ENCODE measurements around the gene CAPG. TPM values are rescaled to one million over a fixed set of nuclear protein-coding genes. Genes with fewer than 3 reads are reported as not detected.

Gene CAPG
- total RNA-seq, 1 donor from 2014 or later: 76.4 TPM

DNA sequence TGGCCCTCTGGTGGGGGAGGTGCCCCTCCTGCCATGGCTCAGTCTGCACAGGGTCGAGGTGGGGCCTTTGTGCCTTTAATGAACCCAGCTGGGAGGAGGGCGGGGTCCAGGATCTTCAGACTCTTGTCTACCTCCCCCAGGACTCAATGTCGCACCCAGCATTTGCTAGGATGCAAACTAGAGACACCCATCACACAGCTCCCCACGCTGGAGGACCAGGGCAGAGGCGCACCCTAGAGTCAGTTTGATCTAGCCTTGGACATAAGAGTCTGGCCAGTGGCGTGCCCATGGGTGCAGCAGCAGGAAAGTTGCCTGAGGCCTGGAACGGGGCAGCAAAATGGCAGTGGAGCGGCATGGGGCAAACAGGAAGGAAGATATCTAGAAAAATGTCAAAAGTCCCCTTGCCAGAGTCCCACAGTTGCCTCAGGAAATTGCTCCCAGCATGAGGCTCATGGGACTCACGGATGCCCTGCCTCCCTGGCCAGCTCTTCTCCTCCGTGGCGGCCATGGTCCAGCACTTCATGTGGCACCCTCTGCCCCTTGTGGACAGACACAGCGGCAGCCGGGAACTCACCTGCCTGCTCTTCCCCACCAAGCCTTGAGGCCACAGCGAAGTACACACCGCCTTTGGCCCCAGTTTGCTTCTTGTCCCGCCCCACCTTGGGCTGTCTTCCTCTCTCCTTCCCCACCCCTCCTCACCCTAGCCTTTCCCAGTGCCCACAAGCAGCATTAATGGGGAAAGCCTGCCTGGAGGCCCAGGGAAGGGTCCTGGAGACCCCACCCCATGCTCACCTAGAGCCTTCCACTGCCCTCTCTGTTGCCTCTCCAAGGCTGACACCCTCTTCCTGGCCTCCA lies 26.0 kb upstream of the CAPG start:
- peaks cover 10% of the 10 kb centered on the region for H3K4me1 Mint-ChIP-seq (ENCODE audit: unreplicated experiment)
- no peak for DNase-seq (ENCODE audit: low spot score)

DNA sequence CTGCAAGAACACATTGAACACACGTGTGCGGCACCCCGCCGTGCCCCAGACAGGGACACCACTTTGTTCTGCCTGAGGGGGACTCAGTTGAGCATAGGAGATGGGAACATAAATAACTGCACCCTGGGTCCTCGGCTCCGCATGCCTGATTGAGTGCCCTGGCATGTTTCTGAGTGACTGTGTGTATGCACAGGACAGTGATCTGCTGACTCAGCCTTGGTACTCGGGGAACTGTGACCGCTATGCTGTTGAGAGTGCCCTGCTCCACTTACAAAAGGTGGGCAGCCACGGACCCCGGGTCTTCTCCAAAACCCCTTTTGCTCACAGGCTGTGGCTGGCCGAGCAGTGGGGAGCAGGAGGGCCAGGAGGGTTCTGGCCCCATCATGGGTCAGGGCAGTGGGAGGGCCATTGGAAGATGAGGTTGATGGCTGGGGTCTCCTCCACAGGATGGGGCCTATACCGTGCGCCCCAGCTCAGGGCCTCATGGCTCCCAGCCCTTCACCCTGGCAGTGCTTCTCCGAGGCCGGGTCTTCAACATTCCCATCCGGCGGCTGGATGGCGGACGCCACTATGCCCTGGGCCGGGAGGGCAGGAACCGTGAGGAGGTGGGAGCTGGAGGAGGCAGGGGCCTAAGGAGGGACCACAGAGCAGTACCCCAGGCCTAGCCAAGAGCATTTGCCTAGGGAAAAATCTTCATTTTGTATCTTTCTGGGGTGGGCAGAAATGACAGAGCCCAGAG lies 25.2 kb upstream of the CAPG start:
- no peak for DNase-seq (ENCODE audit: low spot score)
- no peaks in the 10 kb centered on the region for H3K9me3 Mint-ChIP-seq (ENCODE audit: unreplicated experiment)

More for the DNA sequence above, 26.0 kb upstream of the CAPG start:
- Mint-ChIP-seq H3K27me3 (ENCODE audit: unreplicated experiment) (peaks cover 5% of the 10 kb centered on the region), H3K36me3 (ENCODE audit: low read depth, unreplicated experiment) (no peaks in the 10 kb centered on the region), H3K9me3 (ENCODE audit: unreplicated experiment) (no peaks in the 10 kb centered on the region), H3K4me3 (ENCODE audit: unreplicated experiment) (no peak overlapping the region), H3K27ac (ENCODE audit: unreplicated experiment) (no peak overlapping the region)
- TF ChIP-seq, protein P1, sequence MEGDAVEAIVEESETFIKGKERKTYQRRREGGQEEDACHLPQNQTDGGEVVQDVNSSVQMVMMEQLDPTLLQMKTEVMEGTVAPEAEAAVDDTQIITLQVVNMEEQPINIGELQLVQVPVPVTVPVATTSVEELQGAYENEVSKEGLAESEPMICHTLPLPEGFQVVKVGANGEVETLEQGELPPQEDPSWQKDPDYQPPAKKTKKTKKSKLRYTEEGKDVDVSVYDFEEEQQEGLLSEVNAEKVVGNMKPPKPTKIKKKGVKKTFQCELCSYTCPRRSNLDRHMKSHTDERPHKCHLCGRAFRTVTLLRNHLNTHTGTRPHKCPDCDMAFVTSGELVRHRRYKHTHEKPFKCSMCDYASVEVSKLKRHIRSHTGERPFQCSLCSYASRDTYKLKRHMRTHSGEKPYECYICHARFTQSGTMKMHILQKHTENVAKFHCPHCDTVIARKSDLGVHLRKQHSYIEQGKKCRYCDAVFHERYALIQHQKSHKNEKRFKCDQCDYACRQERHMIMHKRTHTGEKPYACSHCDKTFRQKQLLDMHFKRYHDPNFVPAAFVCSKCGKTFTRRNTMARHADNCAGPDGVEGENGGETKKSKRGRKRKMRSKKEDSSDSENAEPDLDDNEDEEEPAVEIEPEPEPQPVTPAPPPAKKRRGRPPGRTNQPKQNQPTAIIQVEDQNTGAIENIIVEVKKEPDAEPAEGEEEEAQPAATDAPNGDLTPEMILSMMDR (IDR thresholded peaks at IDR 0.05; ENCODE audit: unreplicated experiment): no peak

DNA sequence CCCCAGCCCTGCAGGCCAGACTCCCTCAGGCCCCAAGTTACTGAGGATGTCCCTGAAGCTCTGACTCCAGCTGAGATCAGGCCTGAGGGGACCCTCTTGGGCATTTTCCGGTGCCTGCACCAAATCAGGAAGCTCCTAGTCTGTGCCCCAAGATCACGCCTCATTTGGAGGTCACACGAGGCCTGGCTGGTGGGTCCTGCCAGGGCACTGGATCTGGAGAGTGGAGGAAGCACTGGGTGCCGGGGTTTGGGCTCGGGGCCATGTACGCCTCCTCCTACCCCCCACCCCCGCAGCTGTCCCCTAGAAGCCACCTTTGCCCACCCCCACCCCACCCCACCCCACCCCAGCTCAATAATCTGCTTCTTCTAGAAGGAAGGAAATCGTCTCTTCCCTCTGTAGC lies 24.5 kb upstream of the CAPG start:
- DNase-seq (ENCODE audit: low spot score): no peak
- Mint-ChIP-seq H3K36me3 (ENCODE audit: low read depth, unreplicated experiment) (no peaks in the 10 kb centered on the region), H3K4me1 (ENCODE audit: unreplicated experiment) (peaks cover 11% of the 10 kb centered on the region), H3K4me3 (ENCODE audit: unreplicated experiment) (no peak overlapping the region), H3K27ac (ENCODE audit: unreplicated experiment) (no peak overlapping the region), H3K9me3 (ENCODE audit: unreplicated experiment) (no peaks in the 10 kb centered on the region), H3K27me3 (ENCODE audit: unreplicated experiment) (peaks cover 5% of the 10 kb centered on the region)
- TF ChIP-seq, protein P1 (IDR thresholded peaks at IDR 0.05; ENCODE audit: unreplicated experiment): no peak

More for the DNA sequence above, 25.2 kb upstream of the CAPG start:
- no peak overlapping the region for H3K4me3 Mint-ChIP-seq (ENCODE audit: unreplicated experiment)
- H3K36me3 Mint-ChIP-seq (ENCODE audit: low read depth, unreplicated experiment): no peaks in the 10 kb centered on the region
- H3K4me1 Mint-ChIP-seq (ENCODE audit: unreplicated experiment): peaks cover 11% of the 10 kb centered on the region
- no peak overlapping the region for H3K27ac Mint-ChIP-seq (ENCODE audit: unreplicated experiment)
- TF ChIP-seq, protein P1 (IDR thresholded peaks at IDR 0.05; ENCODE audit: unreplicated experiment): no peak
- H3K27me3 Mint-ChIP-seq (ENCODE audit: unreplicated experiment): peaks cover 5% of the 10 kb centered on the region

DNA sequence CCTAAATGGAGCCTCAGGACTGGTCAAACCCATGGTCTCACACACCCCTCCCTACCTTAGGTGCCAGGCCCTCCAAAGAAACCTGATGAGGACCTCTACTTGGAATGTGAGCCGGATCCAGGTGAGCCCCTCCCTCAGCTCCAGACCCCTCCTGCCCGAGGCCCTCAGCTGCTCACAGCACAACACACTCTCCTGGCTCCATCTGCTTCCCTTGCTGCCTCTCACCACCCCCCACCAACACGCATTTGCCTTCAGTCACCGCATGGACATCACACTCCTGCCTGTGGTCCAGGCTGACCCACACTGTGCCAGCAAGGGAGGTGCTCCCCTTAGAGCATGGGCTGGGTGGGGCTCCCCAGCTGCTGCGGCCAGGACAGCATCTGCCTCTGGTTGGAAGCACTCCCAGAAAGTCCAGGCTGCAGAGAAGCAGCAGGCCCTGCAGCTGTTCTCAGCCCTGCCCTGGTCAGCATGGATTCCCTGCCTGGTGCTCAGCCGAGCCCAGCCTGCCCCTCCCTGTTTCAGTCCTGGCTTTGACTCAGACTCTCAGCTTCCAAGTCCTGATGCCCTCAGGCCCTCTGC lies 23.4 kb upstream of the CAPG start:
- Mint-ChIP-seq H3K27me3 (ENCODE audit: unreplicated experiment) (peaks cover 5% of the 10 kb centered on the region), H3K9me3 (ENCODE audit: unreplicated experiment) (no peaks in the 10 kb centered on the region), H3K4me3 (ENCODE audit: unreplicated experiment) (no peak overlapping the region), H3K4me1 (ENCODE audit: unreplicated experiment) (peaks cover 11% of the 10 kb centered on the region), H3K36me3 (ENCODE audit: low read depth, unreplicated experiment) (no peaks in the 10 kb centered on the region), H3K27ac (ENCODE audit: unreplicated experiment) (no peak overlapping the region)
- no peak for DNase-seq (ENCODE audit: low spot score)
- TF ChIP-seq, protein P1 (IDR thresholded peaks at IDR 0.05; ENCODE audit: unreplicated experiment): no peak
